A549 treated with dexamethasone at 1 μM for 4 hours (cell line): Measurements from ENCODE around the gene DDX21. TPM values are rescaled to one million over a fixed set of nuclear protein-coding genes. Genes with fewer than 3 reads are reported as not detected.

Experiments
- total RNA-seq: library from RNA; stranded (reverse); fragments of 200-300 nt; extraction: Qiagen RNA extraction; gene quantifications from 5 replicates; pipeline ENCODE4 v1.2.3, GENCODE V29; 2022

Gene DDX21
- total RNA-seq: 127 to 165 TPM (median 144 TPM) in 5 replicates

DNA sequence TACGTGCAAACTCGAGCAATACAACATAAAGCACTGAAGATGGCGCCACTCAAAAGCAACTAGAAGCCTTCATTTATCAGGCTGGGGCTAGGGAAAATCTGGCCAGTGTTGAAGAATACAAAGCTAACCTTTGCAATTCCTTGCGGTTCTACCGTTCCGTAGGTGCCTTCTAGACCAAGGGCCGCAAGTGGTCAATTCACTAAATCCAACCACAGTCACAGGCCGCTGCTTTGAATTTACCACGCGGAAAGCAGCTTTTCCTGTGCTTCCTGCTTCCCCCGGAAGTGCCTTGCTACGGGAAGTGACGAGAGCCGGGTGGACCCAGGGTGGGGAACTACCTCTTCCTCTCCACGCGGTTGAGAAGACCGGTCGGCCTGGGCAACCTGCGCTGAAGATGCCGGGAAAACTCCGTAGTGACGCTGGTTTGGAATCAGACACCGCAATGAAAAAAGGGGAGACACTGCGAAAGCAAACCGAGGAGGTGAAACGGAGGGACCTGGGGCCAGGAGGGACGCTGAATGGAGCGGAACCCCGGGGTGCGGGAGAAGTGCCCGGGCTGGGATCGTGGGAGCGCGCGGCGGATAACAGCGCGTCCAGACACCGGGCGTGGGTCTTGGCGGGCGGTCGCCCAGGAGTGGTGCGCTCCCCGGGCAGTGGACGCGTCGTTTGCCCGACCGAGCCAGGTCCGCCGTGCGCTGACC, at the start of gene DDX21:
TSS of gene DDX21 (plus strand) at position 339 of the 701 bp plus-strand sequence. CDS start at position 395, 56 bp downstream.

GRCh38 chr10:68988530-68989316, 32.8 kb downstream of the DDX21 start, which contains the start of gene KIFBP:
TSS of gene KIFBP (plus strand) at chr10:68988803. CDS start at chr10:68988833, 30 bp downstream.

Other genes starting within 250 kb of the DDX21 start
- 71.1 to 76.7 TPM (median 73.7 TPM) in 5 replicates for gene CCAR1, start 234.9 kb upstream of the DDX21 start, total RNA-seq
- 0.61 to 0.94 TPM (median 0.73 TPM) in 5 replicates for gene STOX1, start 128.6 kb upstream of the DDX21 start, total RNA-seq
- 32.3 to 40.1 TPM (median 36.4 TPM) in 5 replicates for gene DDX50, start 54.9 kb upstream of the DDX21 start, total RNA-seq
- 44.0 to 50.5 TPM (median 49.5 TPM) in 5 replicates for gene KIFBP, start 32.6 kb downstream of the DDX21 start, total RNA-seq
- 96.7 to 143 TPM (median 103 TPM) in 5 replicates for gene SRGN, start 131.9 kb downstream of the DDX21 start, total RNA-seq
- gene VPS26A, start 168.0 kb downstream of the DDX21 start, total RNA-seq: 51.2 to 66.6 TPM (median 54.1 TPM) in 5 replicates
- gene SUPV3L1, start 224.1 kb downstream of the DDX21 start, total RNA-seq: 33.5 to 36.9 TPM (median 34.2 TPM) in 5 replicates